GM20431 (cell line): ENCODE measurements around the gene STX1B.
"Not testable (repeated sequence)": the region's sequence is repeated elsewhere in the genome, so short reads cannot be mapped to it uniquely, and the experiment has no call there.

Source experiments
- in situ Hi-C: fragments of 300-500 bp; cut with MseI, MboI; formaldehyde crosslinking; loops from one replicate; pipeline ENCODE4 v1.15.0; 2020; ENCODE audit warnings: low sequenced_read_pairs; ENCODE audit not compliant: unreplicated experiment

The STX1B gene

DNA sequence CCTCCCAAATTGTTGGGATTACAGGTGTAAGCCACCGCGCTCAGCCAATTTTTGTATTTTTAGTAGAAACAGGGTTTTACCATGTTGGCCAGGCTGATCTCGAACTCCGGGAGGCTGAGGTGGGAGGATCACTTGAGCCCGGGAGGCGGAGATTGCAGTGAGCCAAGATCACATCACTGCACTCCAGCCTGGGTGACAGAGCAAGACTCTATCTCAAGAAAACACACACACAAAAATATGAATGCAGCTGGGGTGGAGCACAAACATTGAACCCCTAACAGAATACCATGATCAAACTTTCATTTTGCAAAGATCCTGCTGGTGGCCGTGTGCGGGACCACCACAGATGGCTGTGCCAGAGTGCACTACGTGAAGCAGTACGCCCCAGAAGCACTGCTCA is 7.3 kb upstream of the STX1B start:
- in situ Hi-C loops = not testable (repeated sequence)

DNA sequence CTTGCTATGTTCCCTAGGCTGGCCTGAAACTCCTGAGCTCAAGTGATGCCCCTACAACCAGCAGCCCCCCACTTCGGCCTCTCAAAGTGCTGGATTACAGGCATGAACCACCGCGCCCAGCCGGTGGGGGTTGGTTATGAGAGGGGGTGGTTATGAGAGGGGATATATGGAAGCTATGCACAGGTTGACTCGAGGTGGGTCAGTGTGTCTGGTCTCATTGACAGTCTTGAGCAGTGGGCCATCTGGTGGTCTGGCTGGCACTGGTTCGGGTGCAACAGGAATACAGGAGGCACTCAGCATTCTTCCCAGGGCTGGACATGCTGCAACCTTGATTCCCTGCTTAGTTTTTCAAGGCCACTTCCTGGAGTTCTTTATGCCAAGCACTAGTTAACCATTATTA is 5.6 kb upstream of the STX1B start:
- in situ Hi-C loops = no loop called here

DNA sequence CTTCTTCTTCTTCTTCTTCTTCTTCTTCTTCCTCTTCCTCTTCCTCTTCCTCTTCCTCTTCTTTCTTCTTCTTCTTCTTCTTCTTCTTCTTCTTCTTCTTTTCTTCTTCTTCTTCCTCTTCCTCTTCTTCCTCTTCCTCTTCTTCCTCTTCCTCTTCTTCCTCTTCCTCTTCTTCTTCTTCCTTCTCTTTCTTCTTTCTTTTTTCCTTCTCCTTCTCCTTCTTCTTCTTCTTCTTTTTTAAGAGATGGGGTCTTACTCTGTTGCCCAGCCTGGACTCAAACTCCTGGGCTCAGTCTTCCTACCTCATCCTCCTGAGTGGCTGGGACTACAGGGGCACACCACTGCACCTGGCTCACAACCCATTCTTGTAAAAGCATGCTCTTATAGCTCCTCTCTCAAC is 2.9 kb upstream of the STX1B start:
- in situ Hi-C loops = not testable (repeated sequence)

DNA sequence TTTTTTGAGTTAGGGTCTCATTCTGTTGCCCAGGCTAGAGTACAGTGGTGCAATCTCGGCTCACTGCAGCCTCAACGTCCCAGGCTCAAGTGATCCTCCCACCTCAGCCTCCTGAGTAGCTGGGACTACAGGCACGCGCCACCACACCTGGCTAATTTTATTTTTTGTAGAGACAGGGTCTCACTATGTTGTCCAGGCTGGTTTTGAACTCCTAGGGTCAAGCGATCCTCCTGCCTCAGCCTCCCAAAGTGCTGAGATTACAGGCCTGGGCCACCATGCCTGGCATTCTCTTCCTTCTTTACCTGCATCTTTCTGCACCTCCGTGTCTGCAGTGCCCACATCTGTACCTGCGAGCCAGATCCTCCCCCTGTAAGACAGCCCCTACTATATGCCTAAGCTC is 1.4 kb upstream of the STX1B start:
- in situ Hi-C loops = not testable (repeated sequence)

DNA sequence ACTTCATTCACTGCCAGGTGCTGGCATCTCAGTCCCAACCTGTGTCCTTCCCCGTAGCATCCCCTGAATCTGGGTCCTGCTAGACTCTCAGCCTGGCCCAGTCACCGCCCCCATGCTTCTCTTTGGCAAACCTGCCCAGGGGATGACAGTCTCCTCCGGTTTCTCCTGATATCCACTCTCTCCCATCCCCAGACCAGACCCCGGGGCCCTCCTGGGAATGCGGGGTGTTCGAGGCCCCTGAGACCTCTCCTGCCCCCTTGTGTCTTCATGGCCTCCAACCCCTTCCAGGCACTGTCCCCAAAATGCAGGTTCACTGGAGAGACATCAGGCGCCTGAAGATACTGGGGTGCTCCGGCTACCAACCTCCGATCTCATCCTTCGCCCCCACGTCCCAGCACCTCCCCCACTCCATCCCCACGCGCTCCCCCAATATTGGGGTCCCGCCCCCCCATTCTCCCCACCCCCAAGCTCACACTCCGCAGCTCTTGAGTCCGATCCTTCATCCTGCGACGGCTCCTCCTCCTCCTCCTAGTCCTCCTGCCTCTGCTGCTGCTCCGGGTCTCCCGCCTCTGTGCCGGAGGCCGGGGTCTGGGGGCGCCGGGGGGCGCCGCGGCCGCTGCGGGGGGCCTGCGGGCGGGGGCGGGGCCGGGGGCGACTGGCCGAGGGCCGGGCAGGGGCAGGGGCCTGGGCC is 399 bp downstream of the STX1B start:
- in situ Hi-C loops = no loop called here

DNA sequence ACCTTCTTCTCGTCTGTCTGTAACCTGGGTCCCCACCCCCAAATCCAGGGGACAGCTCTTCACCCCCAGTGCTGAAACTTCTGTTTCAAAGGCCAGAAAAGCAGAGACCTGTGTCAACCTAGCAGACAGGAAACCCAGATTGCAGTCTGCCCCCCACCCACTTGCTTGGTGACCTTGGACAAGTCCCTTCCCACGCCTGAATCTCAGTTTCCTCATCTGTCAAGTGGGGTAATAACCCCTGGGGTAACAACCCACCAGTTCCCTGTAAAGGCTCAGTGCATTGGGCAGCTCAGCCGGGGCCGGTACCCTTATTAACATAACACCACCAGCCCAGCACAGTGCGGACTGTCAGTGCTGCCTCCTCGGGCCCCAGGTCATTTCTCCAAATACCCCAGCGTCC is 1.3 kb downstream of the STX1B start:
- in situ Hi-C loops = no loop called here

DNA sequence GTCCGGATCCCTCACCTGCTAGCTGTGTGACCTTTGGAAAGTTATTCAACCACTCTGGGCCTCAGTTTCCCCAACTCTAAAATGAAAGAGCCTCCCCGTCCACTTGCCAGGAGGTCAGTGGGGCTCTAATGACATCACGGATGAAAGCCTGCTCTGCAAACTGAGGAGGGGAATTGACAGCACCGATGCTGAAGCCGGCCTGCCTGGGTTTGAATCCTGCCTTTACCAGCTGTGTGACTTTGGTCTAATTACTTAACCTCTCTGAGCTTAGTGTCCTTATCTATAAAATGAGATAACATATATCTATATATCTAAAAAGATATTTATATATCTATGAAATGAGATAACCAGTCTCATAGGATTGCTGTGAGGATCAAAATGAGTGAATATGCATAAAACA is 1.9 kb downstream of the STX1B start:
- in situ Hi-C loops = no loop called here

DNA sequence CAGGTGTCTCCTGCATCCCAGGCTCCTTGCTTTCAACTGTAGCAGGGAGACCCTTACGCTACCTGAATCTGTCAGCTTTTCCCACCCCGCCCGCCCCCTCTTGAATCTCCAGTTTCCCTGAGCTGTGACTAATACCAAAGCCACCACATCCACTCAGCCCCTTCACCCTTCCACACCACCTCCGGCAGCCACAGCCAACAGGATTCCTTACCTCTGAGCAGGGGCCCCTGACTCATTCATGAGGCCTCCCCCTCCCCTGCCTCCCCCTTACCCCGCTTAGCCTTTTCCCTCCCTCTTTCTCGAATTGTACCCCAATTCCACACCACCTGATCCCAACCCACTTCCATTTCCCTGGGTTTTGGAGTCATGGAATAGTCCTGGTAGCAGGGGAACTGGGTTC is 2.3 kb downstream of the STX1B start:
- in situ Hi-C loops = no loop called here

DNA sequence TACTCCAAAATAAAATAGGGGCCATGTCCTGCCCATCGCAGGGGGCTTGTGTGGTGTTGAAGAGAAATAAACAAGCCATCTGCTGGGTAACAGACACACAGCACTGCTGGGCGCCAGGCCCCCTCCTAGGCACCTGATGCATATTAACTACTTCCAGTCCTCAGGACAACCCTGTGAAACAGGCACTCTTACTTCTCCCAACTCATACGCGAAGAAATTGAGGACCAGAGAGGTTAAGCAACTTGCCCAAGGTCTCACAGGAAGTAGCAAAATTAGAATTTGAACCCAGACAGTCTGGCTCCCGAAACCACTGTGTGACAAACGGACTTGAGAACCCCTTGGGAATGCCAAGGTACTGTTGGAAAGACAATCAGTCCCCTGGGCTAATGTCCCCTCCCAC is 2.8 kb downstream of the STX1B start:
- in situ Hi-C loops = no loop called here

DNA sequence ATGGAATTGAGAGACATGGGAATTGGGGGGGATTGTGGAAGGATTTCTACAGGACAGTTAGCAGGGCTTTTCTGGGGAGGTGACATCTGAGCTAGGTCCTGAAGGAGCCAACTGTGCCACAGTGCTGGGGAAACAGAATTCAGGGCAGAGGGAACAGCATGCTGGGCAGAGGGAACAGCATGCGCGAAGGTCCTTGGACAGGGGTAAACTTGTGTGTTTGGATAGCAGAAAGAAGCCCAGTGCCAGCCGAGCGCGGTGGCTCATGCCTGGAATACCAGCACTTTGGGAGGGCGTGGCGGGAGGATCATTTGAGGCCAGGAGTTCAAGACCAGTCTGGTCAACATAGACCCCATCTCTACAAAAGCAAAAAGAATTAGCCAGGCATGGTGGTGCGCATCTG is 3.8 kb downstream of the STX1B start:
- in situ Hi-C loops = no loop called here

DNA sequence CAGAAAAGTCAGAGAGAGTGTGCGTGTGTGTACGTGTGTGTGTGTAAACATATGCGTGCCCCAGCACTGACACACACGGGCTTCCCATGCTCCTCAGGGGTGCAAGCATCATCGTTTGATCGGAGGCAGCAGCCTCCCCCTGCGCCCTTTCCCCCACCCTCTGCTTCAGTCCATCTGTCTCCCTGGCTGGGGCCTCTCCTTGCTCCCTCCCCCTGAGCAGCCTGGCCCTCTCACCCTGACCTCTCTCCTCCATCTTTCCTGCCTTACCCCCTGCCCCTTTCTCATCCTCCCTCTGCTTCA is 4.4 kb downstream of the STX1B start:
- in situ Hi-C loops = no loop called here

DNA sequence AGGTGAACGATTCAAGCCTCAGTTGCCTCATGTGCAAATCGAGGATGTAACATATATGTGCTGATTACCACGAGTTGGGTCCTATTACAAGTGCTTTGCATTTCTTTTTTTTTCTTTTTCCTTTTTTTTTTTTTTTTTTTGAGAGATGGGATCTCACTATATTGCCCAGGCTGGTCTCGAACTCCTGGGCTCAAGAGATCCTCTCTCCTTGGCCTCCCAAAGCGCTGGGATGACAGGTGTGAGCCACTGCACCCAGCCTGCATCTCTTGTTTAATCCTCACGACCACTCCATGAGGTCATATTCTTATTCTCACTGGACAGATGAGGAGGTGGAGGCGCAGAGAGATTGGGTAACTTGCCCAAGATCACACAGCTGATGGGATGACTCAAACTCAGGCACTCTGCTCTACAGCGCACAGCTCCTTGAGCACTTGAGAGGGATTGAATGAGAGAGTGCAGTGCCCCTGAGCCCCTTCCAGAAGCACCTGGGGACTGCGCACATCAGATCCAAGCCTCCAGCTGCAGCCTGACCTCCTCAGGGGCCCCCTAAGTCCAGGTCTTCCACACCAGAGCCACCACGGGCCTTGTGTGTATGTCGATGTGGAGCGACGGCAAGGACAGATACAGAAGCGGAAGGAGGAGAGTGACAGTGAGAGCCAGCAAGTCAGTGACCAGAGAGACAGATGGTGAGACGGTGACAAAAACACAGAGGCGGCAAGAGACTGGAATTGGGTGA is 4.9 kb downstream of the STX1B start:
- in situ Hi-C loops = no loop called here

DNA sequence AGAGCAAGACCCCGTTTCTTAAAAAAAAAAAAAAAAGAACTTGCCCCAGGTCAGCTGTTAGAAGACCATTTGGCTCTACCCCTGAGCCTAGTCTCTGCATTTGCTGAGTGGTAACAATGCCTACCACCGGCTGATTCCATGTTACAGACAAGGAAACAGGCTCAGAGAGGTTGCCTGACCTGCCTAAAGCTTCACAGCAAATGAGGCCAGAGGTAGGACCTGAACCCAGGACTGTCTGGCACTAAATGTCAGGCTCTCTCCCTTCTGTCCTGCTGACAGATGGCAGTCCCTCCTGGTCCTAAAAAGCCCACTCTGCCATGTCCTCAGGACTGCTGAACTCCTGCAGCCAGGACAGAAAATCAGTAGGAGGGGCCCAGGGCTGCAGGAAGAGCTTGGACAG is 5.8 kb downstream of the STX1B start:
- in situ Hi-C loops = no loop called here

DNA sequence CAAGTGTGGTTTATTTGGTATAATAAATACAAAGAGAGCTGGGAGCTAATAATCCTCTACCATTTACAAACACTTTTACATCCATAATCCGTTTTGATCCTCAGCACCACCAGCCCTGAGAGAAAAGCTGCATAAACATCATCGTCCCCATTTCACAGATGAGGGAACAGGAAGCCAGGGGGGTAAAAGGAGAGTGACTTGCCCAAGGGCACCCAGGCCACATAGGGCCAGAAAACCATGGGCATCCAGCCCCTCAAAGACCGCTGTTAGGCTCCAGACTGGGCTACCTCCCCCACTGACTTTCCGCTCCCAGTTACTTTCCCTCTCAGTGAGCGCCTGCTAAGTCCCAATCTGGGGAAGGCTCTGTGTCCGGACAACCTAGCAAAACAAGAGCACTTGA is 6.7 kb downstream of the STX1B start:
- in situ Hi-C loops = no loop called here

DNA sequence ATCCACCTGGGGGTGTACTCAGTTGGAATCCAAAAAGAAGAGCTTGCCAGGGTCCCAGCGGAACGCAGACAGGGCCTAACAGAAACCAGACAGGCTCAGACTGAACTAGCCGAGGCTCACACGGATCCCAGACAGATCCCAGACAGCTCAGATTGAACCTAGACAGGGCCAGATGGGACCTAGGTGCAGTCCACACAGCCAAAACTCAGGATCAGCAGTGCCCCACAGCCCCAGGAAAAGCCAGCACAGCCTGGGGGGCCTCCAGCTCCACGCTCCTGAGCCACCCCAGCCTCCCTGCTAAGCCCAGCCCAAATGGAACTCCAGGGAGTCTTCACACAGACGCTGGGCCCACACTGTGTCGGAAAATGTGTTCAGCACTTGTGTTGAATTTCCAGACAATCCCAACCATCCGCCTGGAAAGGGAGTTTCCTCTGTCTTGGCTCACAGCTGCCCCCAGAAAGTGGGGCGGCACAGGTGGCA is 7.5 kb downstream of the STX1B start:
- in situ Hi-C loops = no loop called here

DNA sequence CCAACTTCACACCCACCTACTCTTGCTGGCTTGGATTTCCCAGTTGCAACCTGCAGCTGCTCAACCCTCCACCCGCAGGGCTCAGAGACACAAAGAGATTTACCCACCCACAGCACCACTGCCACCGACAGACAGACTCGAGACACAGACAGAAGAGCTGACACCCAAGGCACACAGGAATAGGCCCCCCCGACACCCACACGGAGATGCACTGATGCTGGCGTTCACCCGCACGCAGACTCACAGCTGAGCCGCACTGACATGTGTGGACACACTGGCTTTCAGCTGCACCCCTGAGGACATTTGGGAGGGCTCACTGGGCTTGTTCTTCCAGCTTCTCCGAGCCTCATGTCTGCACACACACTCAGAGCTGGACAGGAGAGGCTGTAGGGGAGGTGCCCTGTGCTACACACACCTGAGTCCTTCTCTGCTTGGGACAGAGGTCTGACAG is 8.2 kb downstream of the STX1B start:
- in situ Hi-C loops = no loop called here

DNA sequence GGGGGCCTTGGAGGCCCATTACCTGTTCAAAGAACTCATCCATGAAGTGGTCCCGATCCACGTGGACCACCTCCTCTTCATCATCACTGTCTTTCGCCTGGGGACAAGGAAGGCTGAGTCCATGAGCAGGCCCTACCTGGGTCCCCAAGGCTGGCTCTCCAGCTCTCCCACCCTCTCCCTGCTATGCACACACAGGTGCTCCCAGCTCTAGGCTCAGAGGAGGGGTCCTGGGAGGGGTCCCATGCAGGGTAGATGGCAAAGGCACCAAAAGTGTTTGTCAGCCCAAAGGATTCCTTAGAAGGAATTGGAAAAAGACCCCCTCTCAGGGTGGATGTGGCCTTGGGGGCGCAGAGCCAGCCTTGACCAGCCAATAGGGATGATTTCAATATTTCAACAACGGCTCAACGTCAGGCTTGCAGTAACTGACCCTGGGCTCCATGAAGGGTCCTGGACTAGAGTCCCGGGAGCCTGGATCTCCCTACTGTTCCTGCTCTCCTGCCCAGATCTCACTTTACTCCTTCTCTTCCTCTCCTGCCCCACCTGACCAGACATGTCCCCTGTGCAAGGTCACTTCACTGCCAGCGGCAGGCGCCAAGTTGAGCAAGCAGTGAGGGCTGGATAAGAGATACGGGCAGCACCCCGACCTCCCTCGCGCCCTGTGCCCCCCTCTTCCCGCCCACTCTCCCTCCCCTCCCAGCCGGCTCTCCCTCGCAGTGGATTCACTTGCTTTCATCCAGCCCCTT is 8.8 kb downstream of the STX1B start:
- in situ Hi-C loops = no loop called here

DNA sequence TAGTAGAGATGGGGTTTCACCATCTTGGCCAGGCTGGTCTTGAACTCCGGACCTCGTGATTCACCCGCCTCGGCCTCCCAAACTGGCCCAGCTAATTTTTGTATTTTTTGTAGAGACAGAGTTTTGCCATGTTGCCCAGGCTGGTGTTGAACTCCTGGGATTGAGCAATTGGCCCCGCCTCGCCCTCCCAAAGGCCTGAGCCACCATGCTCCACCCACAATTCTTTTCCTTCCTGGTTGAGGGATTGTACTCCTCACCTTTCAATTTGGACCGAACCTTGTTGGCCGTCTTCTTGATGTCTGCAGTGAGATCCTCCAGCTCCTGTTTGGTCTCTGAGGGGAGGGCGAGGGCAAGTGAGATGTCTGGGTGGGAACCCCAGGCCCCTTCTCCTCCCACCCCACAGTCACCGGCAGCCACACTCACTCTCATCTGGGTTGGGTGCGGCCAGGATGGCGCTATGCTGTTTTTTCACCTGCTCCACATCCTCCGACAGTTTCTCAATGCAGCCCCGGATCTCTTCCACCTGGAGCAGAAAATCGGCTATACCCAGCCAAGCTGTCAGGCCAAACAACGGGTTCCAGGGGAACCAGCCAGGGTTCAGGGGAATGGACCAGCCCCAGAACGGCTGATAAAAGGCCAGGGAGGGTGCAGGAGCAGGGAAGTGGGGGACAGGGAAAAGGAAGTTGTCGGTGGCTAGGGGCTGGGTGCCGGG is 9.6 kb downstream of the STX1B start:
- in situ Hi-C loops = no loop called here

DNA sequence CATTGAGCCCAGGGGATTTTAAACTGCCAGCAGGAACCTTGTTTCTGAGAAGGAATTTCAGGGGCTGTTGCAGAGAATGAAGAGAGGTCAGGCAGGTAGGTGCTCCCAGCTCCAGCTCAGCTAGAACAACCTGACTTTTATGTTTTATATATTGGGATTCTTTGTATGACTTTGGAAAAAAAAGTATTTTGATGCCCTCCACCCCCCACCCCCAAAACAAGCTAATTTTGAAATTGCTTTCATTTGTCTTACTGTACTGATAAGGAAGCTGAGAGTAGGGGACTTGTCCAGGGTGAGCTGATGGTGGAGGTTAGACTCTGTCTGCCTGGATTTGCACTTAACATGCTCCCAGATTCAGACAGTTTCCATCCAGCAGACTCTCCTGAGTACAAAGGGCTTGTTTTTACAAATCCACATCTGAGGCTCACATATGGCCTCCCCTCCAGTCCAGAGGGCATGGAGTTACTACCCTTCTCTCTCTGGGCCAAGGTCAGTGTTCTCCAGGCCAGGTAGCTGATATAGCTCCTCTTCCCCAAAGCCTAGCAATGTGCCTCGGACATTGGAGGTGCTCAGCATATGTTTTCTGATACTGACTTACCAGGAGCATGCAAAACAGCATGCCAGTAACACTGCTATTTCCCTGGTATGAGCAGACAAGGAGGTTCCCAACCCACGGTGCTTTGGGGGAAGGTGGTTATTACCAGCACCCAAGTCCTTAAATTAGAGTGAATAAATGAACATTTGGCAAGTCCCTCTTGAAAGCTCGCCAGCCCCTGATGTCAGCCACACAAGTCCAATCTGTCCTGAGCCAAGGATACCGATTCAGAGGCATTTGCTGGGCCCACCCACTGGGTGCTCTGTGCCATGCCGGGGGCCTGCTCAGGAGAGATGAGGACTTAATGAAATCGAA is 11.3 kb downstream of the STX1B start:
- in situ Hi-C loops = loop anchor here (25.0 kb wide), 1 partner anchor 438 kb away; the partner anchor contains the start of genes COX6A2 and ZNF843
